HepG2 (cell line): ENCODE results near the gene NFKBIA. TPM values are rescaled to one million over a fixed set of nuclear protein-coding genes. Genes with fewer than 3 reads are reported as not detected.

Experiments used
- AGO2 ChIP-seq: fragments of 200-400 bp; formaldehyde crosslinking; optimal IDR thresholded peaks from 2 replicates; pipeline ENCODE3; 2017; ENCODE audit warnings: mild to moderate bottlenecking, low read depth, low read length, moderate library complexity
- BRCA1 ChIP-seq: sonication (generic); formaldehyde crosslinking; IDR thresholded peaks from 2 replicates; pipeline ENCODE4 v1.4.0; 2020; ENCODE audit warnings: missing genetic modification reagents
- HDAC2 ChIP-seq: sonication (generic); formaldehyde crosslinking; IDR thresholded peaks from 2 replicates; pipeline ENCODE4 v1.4.0; 2020; ENCODE audit warnings: missing genetic modification reagents
- HINFP ChIP-seq: sonication (generic); formaldehyde crosslinking; IDR thresholded peaks from 2 replicates; pipeline ENCODE4 v1.4.0; 2020; ENCODE audit warnings: low read depth, mild to moderate bottlenecking, missing genetic modification reagents
- KDM5B ChIP-seq: sonication (generic); formaldehyde crosslinking; IDR thresholded peaks from 2 replicates; pipeline ENCODE4 v1.4.0; 2020; ENCODE audit warnings: missing genetic modification reagents, mild to moderate bottlenecking, borderline replicate concordance
- LCORL ChIP-seq, 2 experiments: fragments of 450-650 bp in 1 of 2; sonication (generic) in 1 of 2; formaldehyde crosslinking in 1 of 2; IDR thresholded peaks; 2 replicates each; pipeline versions ENCODE4 v1.5.0 to v1.6.1; 2017 to 2020; ENCODE audit warnings: antibody characterized with exemption in 1 of 2, missing genetic modification reagents in 1 of 2
- MXD4 ChIP-seq: IDR thresholded peaks from 2 replicates; pipeline ENCODE4 v1.6.1; 2016; ENCODE audit warnings: mild to moderate bottlenecking, missing biosample characterization, missing genetic modification reagents
- PHF21A ChIP-seq: sonication (generic); formaldehyde crosslinking; IDR thresholded peaks from 2 replicates; pipeline ENCODE4 v1.5.0; 2020; ENCODE audit warnings: mild to moderate bottlenecking, missing genetic modification reagents
- PITX1 ChIP-seq: sonication (generic); formaldehyde crosslinking; IDR thresholded peaks from 2 replicates; pipeline ENCODE4 v1.5.1; 2020; ENCODE audit warnings: mild to moderate bottlenecking, missing genetic modification reagents
- SAFB2 ChIP-seq: sonication (generic); formaldehyde crosslinking; IDR thresholded peaks from 2 replicates; pipeline ENCODE4 v1.5.1; 2020; ENCODE audit warnings: missing genetic modification reagents, low read depth, mild to moderate bottlenecking, borderline replicate concordance
- SCMH1 ChIP-seq: sonication (generic); formaldehyde crosslinking; IDR thresholded peaks from 2 replicates; pipeline ENCODE4 v1.9.0; 2021; ENCODE audit warnings: missing genetic modification reagents, mild to moderate bottlenecking, borderline replicate concordance
- SMC3 ChIP-seq: IDR thresholded peaks from 2 replicates; pipeline ENCODE4 v1.6.1; 2011; ENCODE audit warnings: low read length, improper control_type of control experiment
- SUZ12 ChIP-seq: fragments of 150-350 bp; IDR thresholded peaks from 2 replicates; pipeline ENCODE4 v1.6.1; 2014; ENCODE audit warnings: low read depth, low read length
- TBP ChIP-seq: sonication (generic); formaldehyde crosslinking; IDR thresholded peaks from 2 replicates; pipeline ENCODE4 v1.5.0; 2020; ENCODE audit warnings: missing genetic modification reagents
- ZBTB7A ChIP-seq: sonication (generic); formaldehyde crosslinking; IDR thresholded peaks from 2 replicates; pipeline ENCODE4 v1.8.0; 2022; ENCODE audit warnings: mild to moderate bottlenecking, missing genetic modification reagents
- ZFP1 ChIP-seq: IDR thresholded peaks from 2 replicates; pipeline ENCODE4 v1.6.1; 2016
- ZNF335 ChIP-seq: sonication (generic); formaldehyde crosslinking; IDR thresholded peaks from 2 replicates; pipeline ENCODE4 v1.4.0; 2020; ENCODE audit warnings: missing genetic modification reagents
- ZNF569 ChIP-seq: sonication (generic); formaldehyde crosslinking; IDR thresholded peaks from 2 replicates; pipeline ENCODE4 v1.5.0; 2020; ENCODE audit warnings: mild to moderate bottlenecking, missing genetic modification reagents, moderate library complexity, borderline replicate concordance
- ZNF749 ChIP-seq: sonication (generic); formaldehyde crosslinking; IDR thresholded peaks from 2 replicates; pipeline ENCODE4 v1.8.0; 2022; ENCODE audit warnings: mild to moderate bottlenecking, missing genetic modification reagents, moderate library complexity, borderline replicate concordance
- ZNF839 ChIP-seq: sonication (generic); formaldehyde crosslinking; IDR thresholded peaks from 2 replicates; pipeline ENCODE4 v1.4.0; 2020; ENCODE audit warnings: missing genetic modification reagents, mild to moderate bottlenecking, borderline replicate concordance
- polyA plus RNA-seq, 8 experiments: library from polyadenylated mRNA; depleted of rRNA in 3 of 8; stranded (reverse) in 7 of 8; unstranded in 1 of 8; fragments of >200 nt; fragmentation: Illumina TruSeq in 4 of 8; extraction: Trizol in 4 of 8; gene quantifications; 2 replicates each; pipeline versions ENCODE4 v1.2.1 to v1.2.3, GENCODE V29; 2011 to 2016; ENCODE audit warnings: low read depth in 4 of 8, missing spikeins in 1 of 8, mixed read lengths in 1 of 8; ENCODE audit not compliant: insufficient read depth in 1 of 8
- total RNA-seq, 5 experiments: library from RNA; depleted of rRNA; stranded (reverse); fragments of >200 nt; fragmentation: Illumina TruSeq; extraction: Trizol; gene quantifications; 2 replicates each; pipeline ENCODE4 v1.2.3, GENCODE V29; 2016; ENCODE audit warnings: low read depth in 1 of 5
- TF ChIP-seq, protein P1 (sequence below), 2 experiments: fragments of 450-650 bp in 1 of 2; sonication (generic) in 1 of 2; formaldehyde crosslinking; IDR thresholded peaks; 2 replicates each; pipeline versions ENCODE4 v1.5.0 to v1.8.0; 2020 to 2022; ENCODE audit warnings: mild to moderate bottlenecking in 1 of 2, missing genetic modification reagents in 1 of 2
- TF ChIP-seq, protein P2 (sequence below): IDR thresholded peaks from 2 replicates; pipeline ENCODE4 v1.6.1; 2012; ENCODE audit warnings: low read depth, low read length, improper control_type of control experiment
- TF ChIP-seq, protein P3 (sequence below): sonication (generic); formaldehyde crosslinking; IDR thresholded peaks from 2 replicates; pipeline ENCODE4 v1.5.0; 2020; ENCODE audit warnings: mild to moderate bottlenecking, missing genetic modification reagents

Gene NFKBIA
- total and polyA plus RNA-seq, 2 of the 13 experiments (the other 11 are each of a cell fraction or from before 2014, with no cell fraction given): 197 to 319 TPM

GRCh38 chr14:35368583-35369392, 35.8 kb downstream of the NFKBIA start (continued):
- TF ChIP-seq LCORL (IDR thresholded peaks at IDR 0.05) (no peak), LCORL (CRISPR knock-in tag; IDR thresholded peaks at IDR 0.05) (peak; percentile 52; the same call in 1 of the 2 replicates), PHF21A (0 out of 2 replicates have a peak, but pooled peaks have one; percentile 20), ZBTB7A (CRISPR knock-in tag) (no peak), ZNF749 (CRISPR knock-in tag) (no peak), SMC3 (no peak), MXD4 (CRISPR knock-in tag) (no peak), BRCA1 (CRISPR knock-in tag) (no peak), ZNF335 (CRISPR knock-in tag) (no peak), KDM5B (CRISPR knock-in tag) (peak; percentile 23; the same call in 1 of the 2 replicates), ZFP1 (CRISPR knock-in tag) (no peak), TBP (CRISPR knock-in tag) (no peak), AGO2 (no peak), ZNF839 (CRISPR knock-in tag) (0 out of 2 replicates have a peak, but pooled peaks have one; percentile 16), PITX1 (0 out of 2 replicates have a peak, but pooled peaks have one; percentile 50), HINFP (CRISPR knock-in tag) (no peak), ZNF569 (no peak), HDAC2 (CRISPR knock-in tag) (no peak), SCMH1 (CRISPR knock-in tag) (0 out of 2 replicates have a peak, but pooled peaks have one; percentile 59), SAFB2 (CRISPR knock-in tag) (no peak), SUZ12 (no peak)
- TF ChIP-seq, protein P1, sequence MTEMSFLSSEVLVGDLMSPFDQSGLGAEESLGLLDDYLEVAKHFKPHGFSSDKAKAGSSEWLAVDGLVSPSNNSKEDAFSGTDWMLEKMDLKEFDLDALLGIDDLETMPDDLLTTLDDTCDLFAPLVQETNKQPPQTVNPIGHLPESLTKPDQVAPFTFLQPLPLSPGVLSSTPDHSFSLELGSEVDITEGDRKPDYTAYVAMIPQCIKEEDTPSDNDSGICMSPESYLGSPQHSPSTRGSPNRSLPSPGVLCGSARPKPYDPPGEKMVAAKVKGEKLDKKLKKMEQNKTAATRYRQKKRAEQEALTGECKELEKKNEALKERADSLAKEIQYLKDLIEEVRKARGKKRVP (CRISPR knock-in tag; IDR thresholded peaks at IDR 0.05): no peak
- TF ChIP-seq, protein P2, sequence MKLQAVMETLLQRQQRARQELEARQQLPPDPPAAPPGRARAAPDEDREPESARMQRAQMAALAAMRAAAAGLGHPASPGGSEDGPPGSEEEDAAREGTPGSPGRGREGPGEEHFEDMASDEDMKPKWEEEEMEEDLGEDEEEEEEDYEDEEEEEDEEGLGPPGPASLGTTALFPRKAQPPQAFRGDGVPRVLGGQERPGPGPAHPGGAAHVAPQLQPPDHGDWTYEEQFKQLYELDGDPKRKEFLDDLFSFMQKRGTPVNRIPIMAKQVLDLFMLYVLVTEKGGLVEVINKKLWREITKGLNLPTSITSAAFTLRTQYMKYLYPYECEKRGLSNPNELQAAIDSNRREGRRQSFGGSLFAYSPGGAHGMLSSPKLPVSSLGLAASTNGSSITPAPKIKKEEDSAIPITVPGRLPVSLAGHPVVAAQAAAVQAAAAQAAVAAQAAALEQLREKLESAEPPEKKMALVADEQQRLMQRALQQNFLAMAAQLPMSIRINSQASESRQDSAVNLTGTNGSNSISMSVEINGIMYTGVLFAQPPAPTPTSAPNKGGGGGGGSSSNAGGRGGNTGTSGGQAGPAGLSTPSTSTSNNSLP: no peak
- TF ChIP-seq, protein P3, sequence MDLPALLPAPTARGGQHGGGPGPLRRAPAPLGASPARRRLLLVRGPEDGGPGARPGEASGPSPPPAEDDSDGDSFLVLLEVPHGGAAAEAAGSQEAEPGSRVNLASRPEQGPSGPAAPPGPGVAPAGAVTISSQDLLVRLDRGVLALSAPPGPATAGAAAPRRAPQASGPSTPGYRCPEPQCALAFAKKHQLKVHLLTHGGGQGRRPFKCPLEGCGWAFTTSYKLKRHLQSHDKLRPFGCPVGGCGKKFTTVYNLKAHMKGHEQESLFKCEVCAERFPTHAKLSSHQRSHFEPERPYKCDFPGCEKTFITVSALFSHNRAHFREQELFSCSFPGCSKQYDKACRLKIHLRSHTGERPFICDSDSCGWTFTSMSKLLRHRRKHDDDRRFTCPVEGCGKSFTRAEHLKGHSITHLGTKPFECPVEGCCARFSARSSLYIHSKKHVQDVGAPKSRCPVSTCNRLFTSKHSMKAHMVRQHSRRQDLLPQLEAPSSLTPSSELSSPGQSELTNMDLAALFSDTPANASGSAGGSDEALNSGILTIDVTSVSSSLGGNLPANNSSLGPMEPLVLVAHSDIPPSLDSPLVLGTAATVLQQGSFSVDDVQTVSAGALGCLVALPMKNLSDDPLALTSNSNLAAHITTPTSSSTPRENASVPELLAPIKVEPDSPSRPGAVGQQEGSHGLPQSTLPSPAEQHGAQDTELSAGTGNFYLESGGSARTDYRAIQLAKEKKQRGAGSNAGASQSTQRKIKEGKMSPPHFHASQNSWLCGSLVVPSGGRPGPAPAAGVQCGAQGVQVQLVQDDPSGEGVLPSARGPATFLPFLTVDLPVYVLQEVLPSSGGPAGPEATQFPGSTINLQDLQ (CRISPR knock-in tag): peak; percentile 59; the same call in 1 of the 2 replicates
